ENCODE results near the gene NTM. TPM values are rescaled to one million over a fixed set of nuclear protein-coding genes. Genes with fewer than 3 reads are reported as not detected.

Gene NTM
- total RNA-seq, 1 experiment from 2014 or later: 16.4 TPM

- TF ChIP-seq PREB (CRISPR knock-in tag; IDR thresholded peaks at IDR 0.05; ENCODE audit: borderline replicate concordance) (no peak), SMAD3 (CRISPR knock-in tag; IDR thresholded peaks at IDR 0.05; ENCODE audit: borderline replicate concordance) (no peak), ZBTB21 (CRISPR knock-in tag; IDR thresholded peaks at IDR 0.05; ENCODE audit: borderline replicate concordance) (no peak)
Measured at GRCh38 chr11:131351848-131352247, 18.6 kb upstream of the NTM start (continued).

GRCh38 chr11:131353766-131354165 lies 16.6 kb upstream of the NTM start:
- POLR2A ChIA-PET: no interaction called here
- DNase-seq (ENCODE audit: low spot score): no peak
- TF ChIP-seq TCF7 (CRISPR knock-in tag; IDR thresholded peaks at IDR 0.05; ENCODE audit: low read depth): no peak
- TF ChIP-seq MAX (CRISPR knock-in tag; IDR thresholded peaks at IDR 0.05): no peak
- no peak for TF ChIP-seq MLX (CRISPR knock-in tag; IDR thresholded peaks at IDR 0.05)
- TF ChIP-seq RORB (CRISPR knock-in tag; IDR thresholded peaks at IDR 0.05): no peak
- no peak for TF ChIP-seq ZNF121 (CRISPR knock-in tag; IDR thresholded peaks at IDR 0.05)
- no peak for TF ChIP-seq CTCF (IDR thresholded peaks at IDR 0.05)
- TF ChIP-seq TP53 (CRISPR knock-in tag; IDR thresholded peaks at IDR 0.05): no peak
- no peak for TF ChIP-seq SMAD4 (CRISPR knock-in tag; IDR thresholded peaks at IDR 0.05)
- no peak for TF ChIP-seq NFATC4 (CRISPR knock-in tag; IDR thresholded peaks at IDR 0.05)
- TF ChIP-seq USF1 (CRISPR knock-in tag; IDR thresholded peaks at IDR 0.05): no peak
- TF ChIP-seq GTF2I (CRISPR knock-in tag; conservative IDR thresholded peaks at IDR 0.05): no peak
- TF ChIP-seq ZSCAN18 (CRISPR knock-in tag; IDR thresholded peaks at IDR 0.05): no peak
- TF ChIP-seq ZNF512 (CRISPR knock-in tag; IDR thresholded peaks at IDR 0.05; ENCODE audit: borderline replicate concordance): no peak
- no peak for TF ChIP-seq ZNF219 (CRISPR knock-in tag; IDR thresholded peaks at IDR 0.05; ENCODE audit: borderline replicate concordance)
- no peak for TF ChIP-seq HMGA2 (CRISPR knock-in tag; IDR thresholded peaks at IDR 0.05)
- no peak for TF ChIP-seq E2F4 (CRISPR knock-in tag; IDR thresholded peaks at IDR 0.05; ENCODE audit: borderline replicate concordance, low read depth)
- no peak for TF ChIP-seq SOX15 (CRISPR knock-in tag; IDR thresholded peaks at IDR 0.05)
- TF ChIP-seq OVOL2 (CRISPR knock-in tag; IDR thresholded peaks at IDR 0.05; ENCODE audit: borderline replicate concordance): no peak
- ATAC-seq: no peak
- H3K27ac Mint-ChIP-seq: no peak overlapping the region
- CTCF ChIA-PET: interaction anchor here (0.5 kb wide), 1 partner anchor 277 kb away, joined by 4 read pairs; no protein-coding TSS in a partner anchor
- peaks cover 12% of the 10 kb centered on the region; the same call in 1 of the 2 replicates for H3K36me3 Mint-ChIP-seq
- peaks cover 10% of the 10 kb centered on the region for H3K9me3 Mint-ChIP-seq
- H3K27me3 Mint-ChIP-seq (ENCODE audit: low read depth): no peaks in the 10 kb centered on the region
- peaks cover 35% of the 10 kb centered on the region for H3K4me1 Mint-ChIP-seq
- no peak overlapping the region for H3K4me3 Mint-ChIP-seq
